IPS-11a (cell line): ENCODE data around the gene RPL36.

Source experiments
- H3K4me3 ChIP-seq: one replicate; pipeline ENCODE4 v1.5.1; 2013; ENCODE audit warnings: low read depth, low read length, control low read depth

Gene RPL36

GRCh38 chr19:5673752-5674151 lies 16.3 kb upstream of the RPL36 start:
- H3K4me3 ChIP-seq: no peak overlapping the region

GRCh38 chr19:5674714-5675113 lies 15.4 kb upstream of the RPL36 start:
- no peak overlapping the region for H3K4me3 ChIP-seq

DNA sequence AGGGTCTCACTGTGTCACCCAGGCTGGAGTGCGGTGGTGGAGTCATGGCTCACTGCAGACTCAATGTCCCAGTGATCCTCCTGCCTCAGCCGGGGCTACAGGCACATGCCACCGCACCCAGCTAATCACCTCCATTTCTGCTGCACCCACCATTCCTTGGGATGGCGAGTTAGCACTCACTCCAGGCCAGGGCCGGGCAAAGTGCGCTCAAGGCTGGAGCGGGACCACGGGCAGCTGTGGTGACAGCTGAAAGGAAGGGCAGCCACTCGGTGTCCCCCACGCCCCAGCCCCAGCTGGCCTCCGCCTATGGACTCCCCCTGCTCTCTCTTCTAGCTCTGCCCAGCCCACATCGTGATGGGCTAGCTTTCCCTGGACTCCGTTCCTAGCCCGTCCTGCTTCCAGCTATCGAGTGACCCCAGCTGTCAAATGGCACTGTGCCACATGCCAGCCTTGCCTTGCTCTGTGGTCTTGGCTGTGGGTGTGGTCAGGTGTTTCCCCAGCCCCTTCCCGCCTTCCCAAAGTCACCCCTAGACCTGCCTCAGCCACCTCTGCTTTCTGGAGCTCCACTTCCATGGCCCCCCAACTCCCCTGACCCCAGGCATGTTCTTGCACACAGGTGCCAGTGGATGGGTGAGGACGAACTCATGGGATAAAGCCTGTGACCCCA lies 13.9 kb upstream of the RPL36 start:
- H3K4me3 ChIP-seq: no peak overlapping the region

GRCh38 chr19:5676772-5677105 lies 13.4 kb upstream of the RPL36 start:
- no peak overlapping the region for H3K4me3 ChIP-seq

GRCh38 chr19:5677136-5677535 lies 13.0 kb upstream of the RPL36 start:
- H3K4me3 ChIP-seq: no peak overlapping the region

DNA sequence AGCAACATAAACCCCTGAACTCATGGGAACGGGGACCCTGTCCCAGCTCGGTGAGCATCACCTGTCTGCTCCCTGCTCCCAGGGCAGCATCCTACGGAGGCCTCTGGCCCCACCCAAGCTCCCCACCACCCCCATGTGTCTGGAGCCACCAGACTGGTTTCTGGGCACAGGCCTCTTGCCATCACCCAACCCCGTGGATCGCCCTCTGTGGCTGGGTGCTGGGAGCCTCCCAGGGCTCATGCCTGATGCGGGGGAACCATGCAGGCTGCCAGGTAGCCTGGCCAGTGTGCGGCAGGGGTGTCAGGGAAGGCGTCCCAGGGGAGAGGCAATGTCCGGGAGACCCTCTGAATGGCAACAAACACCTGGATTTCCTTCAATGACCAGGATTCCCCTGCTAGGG lies 12.5 kb upstream of the RPL36 start:
- no peak overlapping the region for H3K4me3 ChIP-seq

DNA sequence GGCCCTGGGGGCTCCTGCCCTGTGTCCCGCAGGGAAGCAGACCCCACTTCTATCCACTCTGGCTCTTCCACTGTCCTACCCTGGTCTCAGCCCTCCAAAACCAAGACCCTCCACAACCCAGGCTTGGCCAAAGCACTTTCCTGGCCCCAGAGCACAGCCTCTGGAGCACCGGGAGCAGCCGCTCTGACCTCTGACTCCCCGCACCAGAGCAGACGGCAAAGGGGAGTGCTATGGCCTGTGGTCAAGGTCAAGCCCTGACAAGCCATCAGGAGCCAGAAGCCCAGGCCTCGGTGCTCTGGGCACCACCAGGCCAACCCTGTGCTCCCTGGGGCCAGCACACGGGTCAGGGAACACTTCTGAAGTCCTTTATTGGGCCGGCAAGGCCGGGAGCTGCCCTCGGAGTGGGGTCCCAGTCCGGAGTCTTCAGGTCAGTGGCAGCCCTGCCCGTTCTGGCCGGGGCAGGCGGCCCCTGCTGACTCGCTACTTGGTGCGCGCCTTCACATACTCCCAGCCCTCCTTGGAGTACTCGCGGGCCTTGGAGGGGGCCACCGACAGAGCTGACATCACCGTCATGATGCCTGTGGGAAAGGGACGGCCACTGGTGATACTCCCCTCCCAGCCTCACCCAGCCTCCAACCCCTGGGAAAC lies 11.9 kb upstream of the RPL36 start:
- H3K4me3 ChIP-seq: no peak overlapping the region

DNA sequence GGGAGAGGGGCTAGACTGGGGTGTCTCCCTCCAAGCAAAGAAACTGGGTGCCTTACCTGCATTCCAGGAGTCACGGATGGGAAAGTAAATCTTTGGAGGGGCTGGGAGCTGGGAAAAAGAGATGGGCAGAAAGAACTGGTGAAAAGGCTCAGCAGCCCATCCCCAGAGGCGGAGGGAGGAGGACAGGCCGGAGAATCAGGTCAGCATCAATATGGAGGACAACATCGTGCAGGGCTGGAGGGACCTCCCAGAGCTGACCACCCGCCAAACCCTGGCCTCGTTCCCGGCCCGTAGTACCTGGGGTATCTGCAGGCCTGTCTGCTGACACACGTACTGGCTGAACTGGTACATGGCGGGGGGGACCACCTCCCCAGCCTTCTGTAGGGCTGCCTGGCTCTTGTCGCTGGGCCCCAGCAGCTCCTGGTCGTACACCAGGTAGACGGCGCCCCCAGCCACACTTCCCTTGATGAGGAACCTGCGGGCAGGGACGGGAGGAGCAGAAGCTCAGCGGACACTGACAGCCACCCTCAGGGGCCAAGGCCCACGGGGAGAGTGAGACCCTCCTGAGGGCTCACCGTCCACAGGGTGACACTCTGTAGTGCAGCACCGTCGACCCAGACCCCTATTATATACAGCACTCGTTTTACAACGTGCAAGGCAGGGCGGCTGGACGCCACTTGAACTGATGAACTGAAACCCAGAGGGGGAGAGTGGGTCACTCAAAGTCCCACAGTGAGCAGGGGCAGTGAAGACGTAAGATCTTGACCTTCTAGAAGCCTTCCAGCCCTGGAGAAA lies 10.6 kb upstream of the RPL36 start:
- peak overlapping the region; percentile 74 for H3K4me3 ChIP-seq

- peak overlapping the region; percentile 74 for H3K4me3 ChIP-seq
These were observed 10.0 kb upstream of the RPL36 start for GRCh38 chr19:5680084-5680436.

- peak within 1 kb of the TSS; percentile 74 for H3K4me3 ChIP-seq
These were observed 9.4 kb upstream of the RPL36 start, which contains the start of the genes HSD11B1L and MICOS13 for GRCh38 chr19:5680437-5681368. HSD11B1L (plus strand) TSS chr19:5681027; CDS start chr19:5684833, 3,806 bp downstream. MICOS13 (minus strand) TSS chr19:5680516; CDS start chr19:5680486, 30 bp downstream.

- peak overlapping the region; percentile 74 for H3K4me3 ChIP-seq
These were observed 8.5 kb upstream of the RPL36 start for GRCh38 chr19:5681391-5682106.

DNA sequence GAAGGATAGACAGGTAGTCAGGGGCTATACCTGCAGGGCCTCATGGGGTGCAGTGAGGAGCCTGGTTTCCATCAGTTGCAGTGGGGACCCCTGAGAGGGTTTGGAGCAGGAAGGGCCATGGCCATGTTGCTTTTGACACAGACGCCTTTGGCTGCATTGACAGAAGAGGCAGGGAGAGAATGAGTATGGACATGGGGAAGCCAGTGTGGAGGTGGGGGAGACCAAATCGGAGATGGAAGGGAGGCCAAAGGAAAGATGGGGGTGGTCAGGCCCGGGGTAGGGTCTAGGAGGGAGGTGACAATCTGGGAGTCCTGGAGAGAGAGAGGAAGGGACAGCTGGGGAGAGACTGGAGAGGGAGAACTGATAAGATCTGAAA lies 8.0 kb upstream of the RPL36 start:
- no peak overlapping the region for H3K4me3 ChIP-seq

DNA sequence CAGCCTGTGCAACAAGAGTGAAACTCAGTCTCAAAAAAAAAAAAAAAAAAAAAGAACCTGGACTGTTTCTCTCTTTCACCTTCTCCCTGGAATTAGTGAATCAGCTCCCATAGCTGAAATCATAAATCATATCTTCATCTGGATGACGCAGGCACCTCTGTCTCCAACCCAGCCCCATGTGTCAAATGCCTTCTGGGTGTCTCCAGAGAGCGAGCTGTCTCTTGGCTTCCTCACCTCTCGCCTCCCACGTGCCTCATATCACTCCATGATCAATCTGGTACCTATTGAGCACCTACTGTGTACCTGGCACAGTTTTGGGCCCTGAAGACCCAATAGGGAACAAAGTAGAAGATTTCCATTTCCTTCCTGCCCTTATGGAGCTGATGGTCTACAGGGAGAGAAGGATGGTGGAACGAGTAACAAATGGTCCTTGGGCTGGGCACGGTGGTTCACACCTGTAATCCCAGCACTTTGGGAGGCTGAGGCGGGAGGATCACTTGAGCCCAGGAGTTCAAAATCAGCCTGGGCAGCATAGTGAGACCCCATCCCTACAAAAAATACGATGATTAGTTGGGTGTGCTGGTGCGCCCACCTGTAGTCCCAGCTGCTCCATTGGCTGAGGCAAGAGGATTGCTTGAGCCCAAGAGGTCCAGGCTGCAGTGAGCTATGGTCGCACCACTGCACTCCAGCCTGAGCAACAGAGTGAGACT lies 6.8 kb upstream of the RPL36 start:
- no peak overlapping the region for H3K4me3 ChIP-seq

DNA sequence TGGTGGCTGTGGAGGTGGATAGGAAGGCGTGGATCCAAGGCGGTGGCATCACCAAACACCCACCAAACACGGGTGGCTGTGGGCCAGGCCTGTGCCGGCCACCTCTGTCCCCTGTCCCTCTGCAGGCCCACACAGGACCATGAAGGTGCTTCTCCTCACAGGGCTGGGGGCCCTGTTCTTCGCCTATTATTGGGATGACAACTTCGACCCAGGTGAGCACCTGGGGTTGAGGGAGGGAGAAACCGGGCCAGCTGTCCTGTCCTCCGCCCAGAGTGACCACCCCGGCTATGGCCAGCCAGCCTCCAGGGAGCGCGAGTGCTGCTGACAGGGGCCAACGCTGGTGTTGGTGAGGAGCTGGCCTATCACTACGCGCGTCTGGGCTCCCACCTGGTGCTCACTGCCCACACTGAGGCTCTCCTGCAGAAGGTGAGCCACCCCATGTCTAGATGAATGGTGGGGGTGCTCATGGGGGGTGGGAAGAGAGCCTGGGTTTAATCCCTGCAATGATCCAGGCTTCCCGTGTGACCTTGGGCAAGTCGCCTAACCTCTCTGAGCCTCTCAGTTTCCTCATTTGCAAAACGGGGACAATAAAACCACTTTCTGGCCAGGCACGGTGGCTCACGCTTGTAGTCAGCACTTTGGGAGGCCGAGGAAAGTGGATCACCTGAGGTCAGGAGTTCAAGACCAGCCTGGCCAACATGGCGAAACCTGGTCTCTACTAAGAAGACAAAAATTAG lies 5.2 kb upstream of the RPL36 start:
- H3K4me3 ChIP-seq: no peak overlapping the region

DNA sequence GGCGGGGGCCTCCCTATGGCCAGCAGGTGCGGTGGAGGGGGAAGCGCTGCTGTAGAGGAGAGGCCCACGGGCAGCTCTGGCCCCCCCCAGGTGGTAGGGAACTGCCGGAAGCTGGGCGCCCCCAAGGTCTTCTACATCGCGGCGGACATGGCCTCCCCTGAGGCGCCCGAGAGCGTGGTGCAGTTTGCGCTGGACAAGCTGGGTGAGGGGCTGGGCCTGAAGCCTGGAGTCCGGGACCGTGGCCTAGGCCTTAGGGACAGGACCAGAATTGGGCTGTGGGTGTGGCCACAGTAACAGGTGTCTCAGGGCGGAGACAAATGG lies 3.8 kb upstream of the RPL36 start:
- peak overlapping the region; percentile 58 for H3K4me3 ChIP-seq

DNA sequence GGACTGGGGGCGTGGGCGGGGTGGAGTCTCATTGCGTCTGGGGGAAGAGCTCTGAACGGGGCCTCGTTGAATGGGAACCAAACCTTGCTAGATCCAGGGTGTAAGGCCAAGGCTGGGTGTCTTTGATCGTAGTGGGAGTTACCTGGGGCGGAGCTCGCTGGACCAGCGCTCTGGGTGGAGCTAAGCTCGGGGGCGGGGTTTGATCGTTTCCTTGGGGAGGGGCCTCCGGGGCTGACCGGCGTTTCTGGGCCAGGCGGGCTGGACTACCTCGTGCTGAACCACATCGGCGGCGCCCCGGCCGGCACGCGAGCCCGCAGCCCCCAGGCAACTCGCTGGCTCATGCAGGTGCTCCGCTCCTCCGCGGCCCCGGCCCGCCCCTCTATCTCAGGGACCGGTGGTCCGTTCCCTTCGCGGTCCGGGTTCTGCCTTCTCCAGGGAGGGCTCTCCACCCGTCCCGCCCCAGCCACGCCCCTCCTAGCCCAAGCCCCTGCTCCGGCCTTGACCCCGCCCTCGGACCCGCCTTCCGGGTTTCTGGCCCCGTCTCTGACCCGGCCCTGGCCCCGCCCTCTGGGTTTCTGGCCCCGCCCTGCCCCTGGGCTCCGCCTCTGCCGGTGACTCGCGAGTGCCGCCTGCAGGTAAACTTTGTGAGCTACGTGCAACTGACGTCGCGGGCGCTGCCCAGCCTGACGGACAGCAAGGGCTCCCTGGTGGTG lies 3.3 kb upstream of the RPL36 start:
- peak overlapping the region; percentile 58 for H3K4me3 ChIP-seq

GRCh38 chr19:5687360-5688198 lies 2.5 kb upstream of the RPL36 start:
- H3K4me3 ChIP-seq: peak overlapping the region; percentile 8
